LNCAP (cell line): Measurements from ENCODE around the gene KDM5B.

ENCODE experiments used
- CTCF ChIP-seq: fragments of 450-650 bp; IDR thresholded peaks from 2 replicates; pipeline ENCODE4 v1.5.1; 2017; ENCODE audit warnings: mild to moderate bottlenecking

KDM5B gene

GRCh38 chr1:202701200-202701599, 107.0 kb downstream of the KDM5B start:
- no peak for TF ChIP-seq CTCF

GRCh38 chr1:202700061-202700460, 108.2 kb downstream of the KDM5B start:
- TF ChIP-seq CTCF, result no peak

GRCh38 chr1:202698276-202698675, 109.9 kb downstream of the KDM5B start:
- TF ChIP-seq CTCF, result no peak

GRCh38 chr1:202697038-202697437, 111.2 kb downstream of the KDM5B start:
- TF ChIP-seq CTCF, result no peak

- no peak for TF ChIP-seq CTCF
Observed at GRCh38 chr1:202694314-202694713, 113.9 kb downstream of the KDM5B start.

- peak; percentile 28; the same call in 1 of the 2 replicates for TF ChIP-seq CTCF
Observed at GRCh38 chr1:202692959-202693555, 115.2 kb downstream of the KDM5B start.

GRCh38 chr1:202691816-202692215, 116.4 kb downstream of the KDM5B start:
- no peak for TF ChIP-seq CTCF
